ENCODE results near the gene SETD1B.
"Not testable (repeated sequence)": the region's sequence is repeated elsewhere in the genome, so short reads cannot be mapped to it uniquely, and the experiment has no call there.

SETD1B gene

GRCh38 chr12:121871467-121871866 is 67.7 kb downstream of the SETD1B start:
- Histone ChIP-seq H3K27me3 (replicated peaks; ENCODE audit: control insufficient read depth, insufficient read depth, low read length) (no peaks in the 10 kb centered on the region), H3K4me3 (replicated peaks; ENCODE audit: low read depth, low read length) (no peak overlapping the region), H3K36me3 (ENCODE audit: control insufficient read depth, insufficient read depth, low read length) (no peaks in the 10 kb centered on the region)
- DNase-seq (ENCODE audit: extremely low read depth, insufficient read length), result no peak
- no peak for TF ChIP-seq CTCF (IDR thresholded peaks at IDR 0.05; ENCODE audit: insufficient read depth, low read length, poor library complexity, severe bottlenecking)

GRCh38 chr12:121872546-121873215 is 68.9 kb downstream of the SETD1B start:
- H3K4me3 ChIP-seq (replicated peaks; ENCODE audit: low read depth, low read length), result no peak overlapping the region
- no peaks in the 10 kb centered on the region for H3K27me3 ChIP-seq (replicated peaks; ENCODE audit: control insufficient read depth, insufficient read depth, low read length)
- H3K36me3 ChIP-seq (ENCODE audit: control insufficient read depth, insufficient read depth, low read length), result no peaks in the 10 kb centered on the region
- DNase-seq (ENCODE audit: extremely low read depth, insufficient read length), result no peak
- no peak for TF ChIP-seq CTCF (IDR thresholded peaks at IDR 0.05; ENCODE audit: insufficient read depth, low read length, poor library complexity, severe bottlenecking)

GRCh38 chr12:121873216-121873569 is 69.4 kb downstream of the SETD1B start:
- H3K4me3 ChIP-seq (replicated peaks; ENCODE audit: low read depth, low read length), result no peak overlapping the region
- no peaks in the 10 kb centered on the region for H3K36me3 ChIP-seq (ENCODE audit: control insufficient read depth, insufficient read depth, low read length)
- TF ChIP-seq CTCF (IDR thresholded peaks at IDR 0.05; ENCODE audit: insufficient read depth, low read length, poor library complexity, severe bottlenecking), result no peak
- no peaks in the 10 kb centered on the region for H3K27me3 ChIP-seq (replicated peaks; ENCODE audit: control insufficient read depth, insufficient read depth, low read length)
- DNase-seq (ENCODE audit: extremely low read depth, insufficient read length), result no peak

- TF ChIP-seq CTCF (IDR thresholded peaks at IDR 0.05; ENCODE audit: insufficient read depth, low read length, poor library complexity, severe bottlenecking), result no peak
- H3K36me3 ChIP-seq (ENCODE audit: control insufficient read depth, insufficient read depth, low read length), result no peaks in the 10 kb centered on the region
These were observed 70.3 kb downstream of the SETD1B start for GRCh38 chr12:121874071-121874470.

GRCh38 chr12:121875582-121875981 is 71.8 kb downstream of the SETD1B start:
- TF ChIP-seq CTCF (IDR thresholded peaks at IDR 0.05; ENCODE audit: insufficient read depth, low read length, poor library complexity, severe bottlenecking), result no peak
- Histone ChIP-seq H3K36me3 (ENCODE audit: control insufficient read depth, insufficient read depth, low read length) (no peaks in the 10 kb centered on the region), H3K4me3 (replicated peaks; ENCODE audit: low read depth, low read length) (no peak overlapping the region), H3K27me3 (replicated peaks; ENCODE audit: control insufficient read depth, insufficient read depth, low read length) (no peaks in the 10 kb centered on the region)
- no peak for DNase-seq (ENCODE audit: extremely low read depth, insufficient read length)

More at GRCh38 chr12:121874071-121874470, 70.3 kb downstream of the SETD1B start:
- Histone ChIP-seq H3K4me3 (replicated peaks; ENCODE audit: low read depth, low read length) (no peak overlapping the region), H3K27me3 (replicated peaks; ENCODE audit: control insufficient read depth, insufficient read depth, low read length) (no peaks in the 10 kb centered on the region)
- DNase-seq (ENCODE audit: extremely low read depth, insufficient read length), result no peak

GRCh38 chr12:121876080-121876447 is 72.3 kb downstream of the SETD1B start:
- not testable (repeated sequence) for DNase-seq (ENCODE audit: extremely low read depth, insufficient read length); H3K4me3 ChIP-seq (replicated peaks; ENCODE audit: low read depth, low read length); H3K36me3 ChIP-seq (ENCODE audit: control insufficient read depth, insufficient read depth, low read length); H3K27me3 ChIP-seq (replicated peaks; ENCODE audit: control insufficient read depth, insufficient read depth, low read length)
